BJ (cell line): ENCODE data around the gene STYK1. TPM values are rescaled to one million over a fixed set of nuclear protein-coding genes. Genes with fewer than 3 reads are reported as not detected.

Source experiments
- CTCF ChIA-PET: fragments of 350-600 bp; formaldehyde crosslinking; extraction: SDS; loops from one replicate; lab custom pipeline; 2021; ENCODE audit warnings: antibody characterized with exemption, inconsistent platforms; lab: Yijun Ruan, JAX
- POLR2A ChIA-PET: fragments of 300-600 bp; sonication (Branson Sonifier 250); formaldehyde crosslinking; extraction: SDS; loops from one replicate; lab custom pipeline; 2021; ENCODE audit warnings: antibody characterized with exemption; lab: Charles Lee
- DNase-seq: peaks from one replicate; pipeline ENCODE4 v3.0.0-alpha.2; 2011; ENCODE audit warnings: low read depth
- H3K27me3 ChIP-seq: 2 replicates; pipeline ENCODE4 v1.6.0; 2011; ENCODE audit warnings: low read length; ENCODE audit not compliant: control insufficient read depth, insufficient read depth
- H3K36me3 ChIP-seq: 2 replicates; pipeline ENCODE4 v1.5.1; 2011; ENCODE audit warnings: low read length; ENCODE audit not compliant: control insufficient read depth, insufficient read depth
- H3K4me3 ChIP-seq: 2 replicates; pipeline ENCODE4 v1.5.1; 2011; ENCODE audit warnings: low read depth, mild to moderate bottlenecking, control low read depth, low read length
- polyA plus RNA-seq: library from polyadenylated mRNA; depleted of rRNA; stranded (reverse); fragments of >200 nt; gene quantifications from 2 replicates; pipeline ENCODE4 v1.2.3, GENCODE V29; 2011
- TF ChIP-seq, protein P1 (sequence below): IDR thresholded peaks from 2 replicates; pipeline ENCODE4 v1.5.1; 2011; ENCODE audit warnings: low read depth, mild to moderate bottlenecking, control low read depth, inconsistent platforms, low read length, moderate library complexity; ENCODE audit not compliant: insufficient read depth

Gene STYK1
- polyA plus RNA-seq, 1 experiment: 0.92 TPM

DNA sequence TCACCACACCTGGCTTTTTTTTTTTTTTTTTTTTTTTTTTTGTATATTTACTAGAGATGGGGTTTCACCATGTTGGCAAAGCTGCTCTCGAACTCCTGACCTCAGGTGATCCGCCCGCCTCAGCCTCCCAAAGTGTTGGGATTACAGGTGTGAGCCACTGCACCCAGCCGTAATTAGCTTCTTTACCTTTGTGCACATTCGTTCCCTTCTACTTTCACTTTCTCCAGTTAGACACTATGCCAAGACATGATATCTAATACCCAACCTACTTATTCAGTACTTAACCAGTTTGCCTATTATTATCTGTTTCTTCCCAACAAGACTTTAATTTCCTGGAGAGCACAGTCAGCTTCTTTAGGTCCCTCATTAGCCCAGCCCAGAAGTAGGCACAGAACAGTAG is 5.3 kb downstream of the STYK1 start:
- DNase-seq: no peak
- Histone ChIP-seq H3K4me3 (no peak overlapping the region), H3K27me3 (no peaks in the 10 kb centered on the region), H3K36me3 (no peaks in the 10 kb centered on the region)
- ChIA-PET CTCF (interaction anchor here (1.2 to 1.8 kb wide), 2 partner anchors 61 to 82 kb away, joined by 3 to 5 read pairs; no protein-coding TSS in a partner anchor), POLR2A (no interaction called here)
- TF ChIP-seq, protein P1, sequence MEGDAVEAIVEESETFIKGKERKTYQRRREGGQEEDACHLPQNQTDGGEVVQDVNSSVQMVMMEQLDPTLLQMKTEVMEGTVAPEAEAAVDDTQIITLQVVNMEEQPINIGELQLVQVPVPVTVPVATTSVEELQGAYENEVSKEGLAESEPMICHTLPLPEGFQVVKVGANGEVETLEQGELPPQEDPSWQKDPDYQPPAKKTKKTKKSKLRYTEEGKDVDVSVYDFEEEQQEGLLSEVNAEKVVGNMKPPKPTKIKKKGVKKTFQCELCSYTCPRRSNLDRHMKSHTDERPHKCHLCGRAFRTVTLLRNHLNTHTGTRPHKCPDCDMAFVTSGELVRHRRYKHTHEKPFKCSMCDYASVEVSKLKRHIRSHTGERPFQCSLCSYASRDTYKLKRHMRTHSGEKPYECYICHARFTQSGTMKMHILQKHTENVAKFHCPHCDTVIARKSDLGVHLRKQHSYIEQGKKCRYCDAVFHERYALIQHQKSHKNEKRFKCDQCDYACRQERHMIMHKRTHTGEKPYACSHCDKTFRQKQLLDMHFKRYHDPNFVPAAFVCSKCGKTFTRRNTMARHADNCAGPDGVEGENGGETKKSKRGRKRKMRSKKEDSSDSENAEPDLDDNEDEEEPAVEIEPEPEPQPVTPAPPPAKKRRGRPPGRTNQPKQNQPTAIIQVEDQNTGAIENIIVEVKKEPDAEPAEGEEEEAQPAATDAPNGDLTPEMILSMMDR: no peak

DNA sequence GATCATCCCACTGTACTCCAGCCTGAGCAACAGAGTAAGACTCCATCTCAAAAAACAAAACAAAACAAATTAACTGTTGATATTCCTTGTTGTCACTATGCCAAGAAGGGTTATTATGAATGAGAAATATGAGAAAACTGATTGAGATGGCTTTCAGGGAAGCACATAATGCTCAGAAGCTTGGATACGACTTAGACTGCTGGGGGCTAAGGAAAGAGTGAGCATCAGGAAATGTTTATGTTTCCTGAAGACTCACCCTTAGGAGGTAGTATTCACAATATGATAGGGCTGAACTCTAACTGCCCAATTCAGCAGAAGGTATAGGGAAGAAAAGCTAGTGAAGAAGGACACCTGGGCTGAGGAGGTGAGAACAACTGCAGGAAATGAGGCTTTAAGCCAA is 6.3 kb downstream of the STYK1 start:
- no peak for DNase-seq
- TF ChIP-seq, protein P1: no peak
- Histone ChIP-seq H3K36me3 (no peaks in the 10 kb centered on the region), H3K4me3 (no peak overlapping the region), H3K27me3 (no peaks in the 10 kb centered on the region)
- ChIA-PET CTCF (interaction anchor here (0.6 to 1.8 kb wide), 3 partner anchors 60 to 658 kb away, joined by 3 to 5 read pairs (median 3); no protein-coding TSS in a partner anchor), POLR2A (no interaction called here)

DNA sequence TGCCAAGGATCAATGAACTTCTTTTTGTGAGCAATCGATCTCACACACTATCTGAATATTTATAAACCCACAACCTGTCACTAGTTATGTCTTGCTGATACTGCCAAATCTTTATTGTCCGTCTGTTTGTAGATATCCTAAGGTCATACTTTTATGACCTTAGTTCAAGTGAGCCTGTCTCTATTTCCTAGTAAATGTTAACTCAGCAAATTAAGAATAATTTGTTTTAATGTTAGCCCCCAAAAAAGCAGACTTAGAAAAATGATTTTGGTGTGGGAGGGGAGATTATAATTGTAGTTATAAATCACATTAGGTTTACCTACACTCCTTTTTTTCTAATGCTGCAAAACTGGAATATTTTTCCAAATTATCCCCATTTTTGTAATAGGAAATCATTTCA is 9.4 kb downstream of the STYK1 start:
- Histone ChIP-seq H3K4me3 (no peak overlapping the region), H3K27me3 (no peaks in the 10 kb centered on the region), H3K36me3 (no peaks in the 10 kb centered on the region)
- ChIA-PET CTCF (no interaction called here), POLR2A (no interaction called here)
- DNase-seq: no peak
- TF ChIP-seq, protein P1: no peak

DNA sequence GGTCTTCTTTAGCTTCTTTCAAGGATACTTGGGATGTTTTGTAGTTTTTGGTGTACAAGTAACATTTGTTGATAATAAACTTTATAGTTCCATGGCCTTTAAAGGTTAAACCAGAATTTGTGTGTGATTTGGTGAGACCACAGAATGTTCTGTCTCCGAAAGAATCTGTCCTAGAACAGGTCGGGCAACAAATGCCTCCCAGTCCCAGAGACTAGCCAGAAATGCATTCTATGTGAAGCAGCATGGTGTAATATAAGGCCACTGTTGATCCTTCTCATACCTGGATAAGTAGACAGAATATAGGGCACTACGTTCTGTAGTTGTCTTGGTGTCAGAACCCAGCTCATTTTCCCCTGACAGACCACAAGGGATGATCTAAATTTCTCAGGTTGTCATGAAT is 10.0 kb downstream of the STYK1 start:
- TF ChIP-seq, protein P1: no peak
- POLR2A ChIA-PET: no interaction called here
- Histone ChIP-seq H3K36me3 (no peaks in the 10 kb centered on the region), H3K4me3 (no peak overlapping the region), H3K27me3 (no peaks in the 10 kb centered on the region)
- DNase-seq: no peak
- CTCF ChIA-PET: no interaction called here

DNA sequence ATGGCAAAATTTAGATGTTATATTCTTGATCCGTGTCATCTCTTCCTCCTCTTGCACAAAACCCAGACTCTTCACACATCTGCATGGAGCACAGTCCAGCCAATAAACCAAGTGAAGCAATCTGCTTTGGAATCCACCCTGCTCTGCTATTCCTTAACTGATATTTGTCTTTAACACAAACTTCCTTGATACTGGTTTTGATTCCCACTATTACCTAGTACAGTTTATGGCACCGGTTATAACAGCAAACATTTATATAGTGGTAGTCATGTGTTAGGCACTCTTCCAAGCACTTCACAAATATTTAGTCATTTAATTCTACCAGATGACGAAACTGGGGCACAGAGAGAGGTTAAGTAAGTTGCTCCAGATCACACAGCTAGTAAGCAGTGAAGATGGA is 12.5 kb downstream of the STYK1 start:
- Histone ChIP-seq H3K27me3 (no peaks in the 10 kb centered on the region), H3K36me3 (no peaks in the 10 kb centered on the region), H3K4me3 (no peak overlapping the region)
- ChIA-PET CTCF (interaction anchor here (1.5 kb wide), 1 partner anchor 13 kb away, joined by 4 read pairs; no protein-coding TSS in a partner anchor), POLR2A (no interaction called here)
- peak; percentile 70 for DNase-seq
- TF ChIP-seq, protein P1: no peak
